ENCODE results near the gene YWHAQ. TPM values are rescaled to one million over a fixed set of nuclear protein-coding genes. Genes with fewer than 3 reads are reported as not detected.
A peak's percentile ranks its signal among the peaks of the same experiment; 100 is the strongest.

YWHAQ gene
- total RNA-seq, 4 donors from 2014 or later, result 40.3 to 63.7 (median 48.4) TPM

- TF ChIP-seq POLR2A (IDR thresholded peaks at IDR 0.05), result no peak
- TF ChIP-seq CTCF (IDR thresholded peaks at IDR 0.05 in 4 of 5, conservative IDR thresholded peaks at IDR 0.05 in 1 of 5), result no peak
- H3K9me3 ChIP-seq, result no peaks in the 10 kb centered on the region
- intact Hi-C loops (cut with DNase I; ENCODE audit: low total_unique reads) (no loop called here), in situ Hi-C loops (cut with MboI; ENCODE audit: low sequenced_read_pairs in 4 of 4) (no loop called here)
- peaks cover 47 to 64% of the 10 kb centered on the region in 2 donors for H3K4me1 ChIP-seq
- ATAC-seq (no peak), DNase-seq (no peak)
- H3K4me3 ChIP-seq, result no peak overlapping the region
- H3K36me3 ChIP-seq, result no peaks in the 10 kb centered on the region
- no peaks in the 10 kb centered on the region for H3K27me3 ChIP-seq
- H3K27ac ChIP-seq, result peak overlapping the region in 1 of 4 donors; percentile 99
These were observed 81.4 kb downstream of the YWHAQ start for GRCh38 chr2:9549420-9549819.

- DNase-seq, result no peak
- no peak for ATAC-seq
- H3K4me1 ChIP-seq, result peaks cover 39 to 55% of the 10 kb centered on the region in 2 donors
- no peak overlapping the region for H3K27ac ChIP-seq
- H3K27me3 ChIP-seq, result no peaks in the 10 kb centered on the region
- no peaks in the 10 kb centered on the region for H3K9me3 ChIP-seq
- intact Hi-C loops (cut with DNase I; ENCODE audit: low total_unique reads), result no loop called here
- H3K4me3 ChIP-seq, result no peak overlapping the region
- TF ChIP-seq CTCF (IDR thresholded peaks at IDR 0.05 in 4 of 5, conservative IDR thresholded peaks at IDR 0.05 in 1 of 5), result no peak
- no peak for TF ChIP-seq POLR2A (IDR thresholded peaks at IDR 0.05)
- H3K36me3 ChIP-seq, result no peaks in the 10 kb centered on the region
- in situ Hi-C loops (cut with MboI; ENCODE audit: low sequenced_read_pairs in 4 of 4), result no loop called here
These were observed 82.3 kb downstream of the YWHAQ start for GRCh38 chr2:9548506-9548905.

- DNase-seq (no peak), ATAC-seq (no peak)
- no peak overlapping the region for H3K27ac ChIP-seq
- intact Hi-C loops (cut with DNase I; ENCODE audit: low total_unique reads) (no loop called here), in situ Hi-C loops (cut with MboI; ENCODE audit: low sequenced_read_pairs in 4 of 4) (no loop called here)
- no peaks in the 10 kb centered on the region for H3K36me3 ChIP-seq
- H3K4me3 ChIP-seq, result no peak overlapping the region
- TF ChIP-seq CTCF (IDR thresholded peaks at IDR 0.05 in 4 of 5, conservative IDR thresholded peaks at IDR 0.05 in 1 of 5), result no peak
- no peak for TF ChIP-seq POLR2A (IDR thresholded peaks at IDR 0.05)
- no peaks in the 10 kb centered on the region for H3K27me3 ChIP-seq
- peaks cover 31 to 46% of the 10 kb centered on the region in 2 donors for H3K4me1 ChIP-seq
- no peaks in the 10 kb centered on the region for H3K9me3 ChIP-seq
These were observed 83.4 kb downstream of the YWHAQ start for GRCh38 chr2:9547262-9547991.

- H3K36me3 ChIP-seq, result peaks cover 0 to 6% of the 10 kb centered on the region in 2 donors
- H3K4me3 ChIP-seq, result no peak overlapping the region
- in situ Hi-C loops (cut with MboI; ENCODE audit: low sequenced_read_pairs in 4 of 4) (no loop called here), intact Hi-C loops (cut with DNase I; ENCODE audit: low total_unique reads) (no loop called here)
- no peak overlapping the region for H3K27ac ChIP-seq
- peaks cover 13 to 27% of the 10 kb centered on the region in 2 donors for H3K4me1 ChIP-seq
- H3K9me3 ChIP-seq, result no peaks in the 10 kb centered on the region
- DNase-seq (no peak), ATAC-seq (no peak)
- H3K27me3 ChIP-seq, result no peaks in the 10 kb centered on the region
- TF ChIP-seq POLR2A (IDR thresholded peaks at IDR 0.05) (no peak), CTCF (IDR thresholded peaks at IDR 0.05 in 4 of 5, conservative IDR thresholded peaks at IDR 0.05 in 1 of 5) (no peak)
These were observed 85.3 kb downstream of the YWHAQ start for GRCh38 chr2:9545502-9545901.

Data from gastrocnemius medialis (tissue), 4 donors.